GM19452 (cell line): ENCODE results near the gene LCE5A.
"Not testable (repeated sequence)": the region's sequence is repeated elsewhere in the genome, so short reads cannot be mapped to it uniquely, and the experiment has no call there.

Experiments used
- ATAC-seq: cut with Tn5 transposase; IDR thresholded peaks from one replicate; pipeline ENCODE4 v1.9.1; 2021; ENCODE audit not compliant: unreplicated experiment

The LCE5A gene, protein sequence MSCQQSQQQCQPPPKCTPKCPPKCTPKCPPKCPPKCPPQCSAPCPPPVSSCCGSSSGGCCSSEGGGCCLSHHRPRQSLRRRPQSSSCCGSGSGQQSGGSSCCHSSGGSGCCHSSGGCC

DNA sequence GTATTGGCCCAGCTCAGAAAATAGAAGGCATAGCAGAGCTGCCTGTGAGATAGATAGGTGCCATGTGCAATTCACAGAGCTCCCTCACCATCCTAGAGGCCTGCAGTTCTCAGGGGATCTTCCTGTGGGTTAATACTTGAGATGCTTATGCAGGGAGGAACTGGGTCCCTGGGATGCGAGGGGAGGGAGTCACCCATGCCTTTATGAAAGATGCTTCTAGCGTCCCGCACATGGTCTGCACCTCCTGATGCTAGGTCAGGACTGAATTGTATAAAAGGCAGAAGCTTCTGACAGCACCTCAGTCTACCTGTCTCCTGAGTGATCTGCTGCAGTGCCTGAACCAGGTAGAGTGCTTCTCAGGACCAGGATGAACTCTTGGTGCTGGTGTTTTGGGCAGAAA is at the start of gene LCE5A:
Gene LCE5A, plus strand, starts transcription at position 301 of the 400 bp plus-strand sequence. CDS start 732 bp downstream, outside the sequence.
- ATAC-seq: no peak

DNA sequence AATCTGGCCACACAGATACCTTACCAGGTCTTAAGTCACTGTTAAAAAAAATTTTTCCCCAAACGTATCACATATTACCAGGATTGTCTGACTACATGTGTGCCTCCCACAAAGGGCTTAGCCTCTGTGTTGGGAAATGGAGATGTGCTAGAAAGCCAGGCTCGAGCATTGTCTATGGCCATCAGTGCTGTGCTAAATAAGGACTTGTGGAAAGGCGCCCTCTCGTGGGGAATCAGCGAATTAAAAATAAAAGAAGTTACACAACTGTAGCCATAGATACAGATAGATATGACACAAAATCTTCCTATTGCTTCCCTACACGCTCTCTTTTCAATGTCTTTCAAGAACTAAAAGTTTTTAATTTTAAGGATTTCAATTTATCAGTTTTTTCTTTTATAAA is 49.1 kb upstream of the LCE5A start:
- ATAC-seq: no peak

GRCh38 chr1:152462636-152463035 is 48.0 kb upstream of the LCE5A start:
- no peak for ATAC-seq

GRCh38 chr1:152466217-152466616 is 44.4 kb upstream of the LCE5A start:
- no peak for ATAC-seq

- ATAC-seq: no peak
Measured at GRCh38 chr1:152473887-152474537, 36.6 kb upstream of the LCE5A start.

DNA sequence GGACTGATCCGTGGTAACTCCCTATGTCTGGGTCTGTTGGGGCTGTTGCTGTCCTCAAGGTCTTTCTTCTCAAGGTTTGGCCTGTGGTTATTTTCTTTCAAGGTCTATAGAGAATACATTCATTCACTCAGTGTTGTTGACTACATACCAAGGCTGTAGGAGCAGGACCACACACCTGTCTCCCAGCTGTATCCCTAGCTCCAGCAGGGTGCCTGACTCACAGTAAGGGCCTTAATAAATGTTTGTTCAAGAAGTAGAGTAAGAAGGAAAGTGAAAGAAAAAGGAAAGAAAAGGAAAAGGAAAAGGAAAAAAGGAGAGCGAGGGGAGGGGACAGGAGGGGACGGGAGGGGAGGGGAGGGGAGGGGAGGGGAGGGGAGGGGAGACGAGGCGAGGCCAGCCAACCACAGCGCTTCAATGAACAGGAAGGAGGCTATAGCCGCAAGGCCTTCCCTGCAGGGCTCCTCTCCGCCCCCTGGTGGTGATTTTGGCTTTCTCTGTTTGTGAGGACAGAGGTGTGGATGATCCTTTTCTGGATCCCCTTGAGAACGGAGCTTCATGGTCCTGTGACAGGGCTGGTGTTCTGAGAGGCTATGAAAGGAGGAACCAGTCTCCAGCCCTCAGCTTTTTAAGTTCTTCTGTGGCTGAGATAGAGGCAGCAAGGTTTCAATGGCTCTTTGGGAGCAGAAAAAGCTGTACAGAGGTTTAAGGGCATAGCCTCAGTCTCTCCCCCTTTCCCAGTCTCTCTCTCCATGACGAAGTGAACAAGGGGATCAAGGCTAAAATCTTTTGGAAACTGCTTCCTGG is 30.6 kb upstream of the LCE5A start:
- no peak for ATAC-seq

- no peak for ATAC-seq
Measured at GRCh38 chr1:152481869-152482664, 28.5 kb upstream of the LCE5A start.

- no peak for ATAC-seq
Measured at GRCh38 chr1:152486400-152487006, 24.1 kb upstream of the LCE5A start.

GRCh38 chr1:152487871-152488270 is 22.7 kb upstream of the LCE5A start:
- ATAC-seq: no peak

- not testable (repeated sequence) for ATAC-seq
Measured at GRCh38 chr1:152491537-152491936, 19.1 kb upstream of the LCE5A start.

- ATAC-seq: no peak
Measured at GRCh38 chr1:152495066-152495675, 15.4 kb upstream of the LCE5A start.

DNA sequence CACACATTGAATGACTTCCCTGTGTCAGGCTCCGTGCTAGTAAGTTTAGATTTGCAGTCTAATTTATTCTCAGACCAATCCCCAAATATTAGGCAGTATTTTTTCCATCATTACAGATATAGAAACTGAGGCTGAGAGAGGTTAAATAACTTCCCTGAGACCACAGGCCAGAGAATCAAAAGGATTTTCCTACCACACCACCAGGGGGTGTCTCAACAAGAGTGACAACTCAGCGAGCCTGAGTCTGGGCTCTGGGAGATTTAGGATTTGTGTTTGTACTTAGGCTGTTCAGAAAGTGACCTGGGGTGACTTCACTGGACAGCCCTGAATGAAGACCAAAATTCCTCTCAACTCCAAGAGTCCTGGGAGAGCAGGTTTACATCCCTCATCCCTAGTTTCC is 13.3 kb upstream of the LCE5A start:
- no peak for ATAC-seq

GRCh38 chr1:152501704-152502103 is 8.9 kb upstream of the LCE5A start:
- no peak for ATAC-seq

GRCh38 chr1:152502496-152503180 is 8.0 kb upstream of the LCE5A start:
- ATAC-seq: no peak

GRCh38 chr1:152505083-152505482 is 5.5 kb upstream of the LCE5A start:
- no peak for ATAC-seq

DNA sequence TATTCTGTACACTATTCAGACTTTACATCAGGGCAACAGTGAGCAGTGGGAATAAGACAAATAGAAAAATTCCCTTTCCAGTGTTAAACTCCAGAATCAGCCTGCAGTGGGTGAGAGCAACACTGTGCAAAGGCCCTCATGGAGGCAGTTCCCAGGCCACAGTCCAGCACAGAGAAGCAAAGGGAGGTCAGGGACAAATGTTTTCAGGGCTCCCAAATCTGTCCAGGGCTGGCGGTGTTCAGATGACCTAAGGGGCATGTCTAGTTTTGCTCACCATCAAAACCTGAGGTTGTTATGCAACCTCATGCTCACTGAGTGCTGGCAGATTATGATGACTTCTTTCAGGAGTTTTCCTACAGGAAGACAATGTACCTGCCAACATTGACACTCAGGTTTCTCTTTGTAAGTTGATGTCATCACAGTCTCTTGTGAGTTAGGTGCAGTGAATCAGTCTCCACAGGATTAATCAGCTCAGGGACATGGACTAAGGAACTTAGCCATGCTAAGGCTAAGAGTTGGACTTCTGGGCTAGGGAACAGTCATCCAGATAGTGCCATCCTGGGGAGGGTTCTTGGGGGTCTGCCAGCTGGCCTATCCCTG is 3.6 kb upstream of the LCE5A start:
- no peak for ATAC-seq

- ATAC-seq: no peak
Measured at GRCh38 chr1:152511596-152511995, 993 bp downstream of the LCE5A start.

GRCh38 chr1:152513081-152513480 is 2.5 kb downstream of the LCE5A start:
- ATAC-seq: no peak

GRCh38 chr1:152514715-152515433 is 4.3 kb downstream of the LCE5A start:
- no peak for ATAC-seq
